SK-N-SH (cell line): Measurements from ENCODE around the gene ICA1. TPM values are rescaled to one million over a fixed set of nuclear protein-coding genes. Genes with fewer than 3 reads are reported as not detected.

Source experiments
- CTCF ChIA-PET: fragments of 300-600, 350-600 bp; formaldehyde crosslinking; extraction: SDS; loops from one replicate; lab custom pipeline; 2021; lab: Yijun Ruan, JAX
- POLR2A ChIA-PET: fragments of 350-600 bp; sonication (Branson Sonifier 250); formaldehyde crosslinking; extraction: SDS; loops from one replicate; lab custom pipeline; 2020; ENCODE audit warnings: antibody characterized with exemption, inconsistent platforms; lab: Yijun Ruan, JAX
- DNase-seq: peaks from one replicate; pipeline ENCODE4 v3.0.0; 2012
- H2AFZ ChIP-seq: fragments of 200-600 bp; sonication (generic); 2 replicates; pipeline ENCODE4 v1.8.1; 2016; ENCODE audit warnings: antibody characterized with exemption, mild to moderate bottlenecking, low read depth
- H3F3A ChIP-seq: fragments of 200-600 bp; sonication (generic); replicated peaks from 2 replicates; pipeline ENCODE3; 2016; ENCODE audit warnings: antibody characterized with exemption, mild to moderate bottlenecking; ENCODE audit not compliant: insufficient read depth
- H3K27ac ChIP-seq, 2 experiments: fragments of 200-500 bp in 1 of 2; fragments of 200-600 bp in 1 of 2; sonication (Bioruptor generic) in 1 of 2; sonication (generic), shearing (Covaris generic) in 1 of 2; 2 replicates each; pipeline versions ENCODE4 v1.5.1 to v1.6.1; 2014 to 2016; ENCODE audit warnings: low read depth in 2 of 2, inconsistent platforms in 1 of 2, low read length in 1 of 2, mild to moderate bottlenecking in 1 of 2, mixed read lengths in 1 of 2
- H3K27me3 ChIP-seq: fragments of 200-600 bp; sonication (generic), shearing (Covaris generic); 2 replicates; pipeline ENCODE4 v1.6.1; 2016; ENCODE audit warnings: mixed run types; ENCODE audit not compliant: insufficient read depth
- H3K36me3 ChIP-seq, 2 experiments: fragments of 200-500 bp in 1 of 2; fragments of 200-600 bp in 1 of 2; sonication (Bioruptor generic) in 1 of 2; sonication (generic) in 1 of 2; replicated peaks in 1 of 2; 2 replicates each; pipeline versions ENCODE3 to v1.5.1; 2014 to 2016; ENCODE audit warnings: low read length in 1 of 2, mild to moderate bottlenecking in 1 of 2; ENCODE audit not compliant: insufficient read depth in 2 of 2, control insufficient read depth in 1 of 2
- H3K4me1 ChIP-seq, 2 experiments: fragments of 200-500 bp in 1 of 2; fragments of 200-600 bp in 1 of 2; sonication (Bioruptor generic) in 1 of 2; sonication (generic), shearing (Covaris generic) in 1 of 2; 2 replicates each; pipeline versions ENCODE4 v1.5.1 to v1.6.1; 2014 to 2016; ENCODE audit warnings: low read depth in 1 of 2, low read length in 1 of 2, mixed run types in 1 of 2; ENCODE audit not compliant: insufficient read depth in 2 of 2, control insufficient read depth in 1 of 2
- H3K4me2 ChIP-seq: fragments of 200-600 bp; sonication (generic), shearing (Covaris generic); 2 replicates; pipeline ENCODE4 v1.6.1; 2017; ENCODE audit warnings: mixed run types
- H3K4me3 ChIP-seq, 2 experiments: fragments of 200-500 bp in 1 of 2; fragments of 200-600 bp in 1 of 2; sonication (Bioruptor generic) in 1 of 2; sonication (generic), shearing (Covaris generic) in 1 of 2; 2 replicates each; pipeline versions ENCODE4 v1.5.1 to v1.8.1; 2014 to 2016; ENCODE audit warnings: low read depth in 2 of 2, inconsistent platforms in 1 of 2, low read length in 1 of 2, mild to moderate bottlenecking in 1 of 2, mixed read lengths in 1 of 2, moderate library complexity in 1 of 2
- H3K79me2 ChIP-seq: fragments of 200-600 bp; sonication (generic); 2 replicates; pipeline ENCODE4 v1.8.1; 2017; ENCODE audit warnings: mild to moderate bottlenecking; ENCODE audit not compliant: insufficient read depth
- H3K9ac ChIP-seq: fragments of 200-600 bp; sonication (generic); 2 replicates; pipeline ENCODE4 v1.6.1; 2017; ENCODE audit warnings: mixed run types
- H3K9me2 ChIP-seq: fragments of 200-600 bp; sonication (generic); 2 replicates; pipeline ENCODE4 v1.6.1; 2017; ENCODE audit warnings: mixed run types
- H3K9me3 ChIP-seq: fragments of 200-600 bp; sonication (generic); 2 replicates; pipeline ENCODE4 v1.6.1; 2017; ENCODE audit warnings: mixed run types, mild to moderate bottlenecking, moderate library complexity
- H4K20me1 ChIP-seq: fragments of 200-600 bp; sonication (generic); 2 replicates; pipeline ENCODE4 v1.6.1; 2017; ENCODE audit warnings: mild to moderate bottlenecking, mixed run types; ENCODE audit not compliant: insufficient read depth
- CHD2 ChIP-seq: fragments of 150-350 bp; IDR thresholded peaks from 2 replicates; pipeline ENCODE4 v1.6.1; 2018; ENCODE audit warnings: low read length; ENCODE audit not compliant: partially characterized antibody
- CTCF ChIP-seq: fragments of 200-600 bp; sonication (generic); IDR thresholded peaks from 2 replicates; pipeline ENCODE4 v1.6.1; 2017; ENCODE audit warnings: antibody characterized with exemption, mild to moderate bottlenecking, moderate library complexity
- EP300 ChIP-seq, 2 experiments: IDR thresholded peaks; 2 replicates each; pipeline versions ENCODE4 v1.4.0 to v1.6.1; 2012; ENCODE audit warnings: borderline replicate concordance in 1 of 2, low read depth in 1 of 2, low read length in 1 of 2
- GABPA ChIP-seq: IDR thresholded peaks from 2 replicates; pipeline ENCODE4 v1.4.0; 2012; ENCODE audit warnings: low read depth, mild to moderate bottlenecking
- NFIC ChIP-seq: IDR thresholded peaks from 2 replicates; pipeline ENCODE4 v1.4.0; 2012; ENCODE audit warnings: borderline replicate concordance
- RAD21 ChIP-seq: IDR thresholded peaks from 2 replicates; pipeline ENCODE4 v1.6.1; 2012; ENCODE audit warnings: mild to moderate bottlenecking, low read length
- RFX5 ChIP-seq: IDR thresholded peaks from 2 replicates; pipeline ENCODE4 v1.6.1; 2012; ENCODE audit warnings: mild to moderate bottlenecking, improper control_type of control experiment, low read length
- RXRA ChIP-seq: IDR thresholded peaks from 2 replicates; pipeline ENCODE4 v1.4.0; 2012; ENCODE audit warnings: low read depth, mild to moderate bottlenecking, borderline replicate concordance
- SIN3A ChIP-seq: IDR thresholded peaks from 2 replicates; pipeline ENCODE4 v1.6.1; 2012; ENCODE audit warnings: low read depth, mild to moderate bottlenecking, low read length, moderate library complexity, borderline replicate concordance
- SMC3 ChIP-seq: IDR thresholded peaks from 2 replicates; pipeline ENCODE4 v1.6.1; 2012; ENCODE audit warnings: low read depth, low read length, improper control_type of control experiment
- TEAD4 ChIP-seq: IDR thresholded peaks from 2 replicates; pipeline ENCODE4 v1.4.0; 2012; ENCODE audit warnings: mild to moderate bottlenecking, borderline replicate concordance; ENCODE audit not compliant: insufficient read depth
- WGBS: methylation state at CpG from one replicate; pipeline ENCODE4 v1.1.6; 2017; ENCODE audit warnings: low lambda C conversion rate; 5-methylcytosine and 5-hydroxymethylcytosine counted together
- polyA plus RNA-seq, 3 experiments: library from polyadenylated mRNA; depleted of rRNA; stranded (reverse); fragments of >200 nt; gene quantifications; 2 replicates each; pipeline ENCODE4 v1.2.3, GENCODE V29; 2012

The ICA1 gene
- polyA plus RNA-seq, 1 of the 3 experiments (the other 2 are of a cell fraction) = 2.4 TPM

GRCh38 chr7:8192897-8193296 is 69.1 kb downstream of the ICA1 start (continued):
- no peak for TF ChIP-seq CHD2

- H3K36me3 ChIP-seq = peaks cover 0 to 7% of the 10 kb centered on the region in 2 experiments
- DNase-seq = peak; percentile 60
- no peak overlapping the region for H2AFZ ChIP-seq
These were observed 71.7 kb downstream of the ICA1 start for GRCh38 chr7:8190119-8190895.

GRCh38 chr7:8189625-8190024 is 72.3 kb downstream of the ICA1 start:
- Histone ChIP-seq H3K9me2 (no peaks in the 10 kb centered on the region), H3K79me2 (no peaks in the 10 kb centered on the region), H3K9ac (no peak overlapping the region), H4K20me1 (no peaks in the 10 kb centered on the region), H3K4me1 (peaks cover 0 to 31% of the 10 kb centered on the region in 2 experiments; a peak in 2 of 4 replicates), H3K27ac (peak overlapping the region in 1 of 2 experiments; percentile 22; a peak in 1 of 4 replicates), H3K27me3 (no peaks in the 10 kb centered on the region), H2AFZ (no peak overlapping the region), H3K4me3 (no peak overlapping the region), H3K9me3 (no peaks in the 10 kb centered on the region), H3F3A (no peaks in the 10 kb centered on the region), H3K36me3 (peaks cover 0 to 7% of the 10 kb centered on the region in 2 experiments), H3K4me2 (no peak overlapping the region)
- POLR2A ChIA-PET = no interaction called here
- no peak for TF ChIP-seq GABPA
- CTCF ChIA-PET = interaction anchor here (0.6 to 4.0 kb wide), 20 partner anchors 9 to 605 kb away, joined by 3 to 15 read pairs (median 4); no protein-coding TSS in a partner anchor
- DNase-seq = no peak
- WGBS = 67% methylated on average over 7 of the region's 7 CpGs

More at GRCh38 chr7:8190119-8190895, 71.7 kb downstream of the ICA1 start:
- Histone ChIP-seq H3K79me2 (no peaks in the 10 kb centered on the region), H3K9me2 (no peaks in the 10 kb centered on the region), H3K4me1 (peaks cover 0 to 31% of the 10 kb centered on the region in 2 experiments; a peak in 2 of 4 replicates), H3K4me3 (no peak overlapping the region), H3K9ac (no peak overlapping the region), H3K4me2 (no peak overlapping the region), H4K20me1 (no peaks in the 10 kb centered on the region), H3F3A (no peaks in the 10 kb centered on the region), H3K27me3 (no peaks in the 10 kb centered on the region), H3K27ac (peak overlapping the region in 1 of 2 experiments; percentile 60; a peak in 2 of 4 replicates), H3K9me3 (no peaks in the 10 kb centered on the region)
- ChIA-PET POLR2A (no interaction called here), CTCF (interaction anchor here (0.6 to 4.0 kb wide), 25 partner anchors 8 to 606 kb away, joined by 3 to 15 read pairs (median 4); no protein-coding TSS in a partner anchor)
- TF ChIP-seq NFIC (no peak), RFX5 (0 out of 2 replicates have a peak, but pooled peaks have one; percentile 12), CTCF (peak; percentile 89), RXRA (no peak), RAD21 (peak; percentile 82), CHD2 (peak; percentile 8), SIN3A (no peak), TEAD4 (no peak), SMC3 (peak; percentile 60), EP300 (IDR thresholded peaks at IDR 0.05; ENCODE audit: borderline replicate concordance in 1 of 2, low read depth in 1 of 2, low read length in 1 of 2) (0 out of 4 replicates have a peak, but pooled peaks of 1 of the 2 experiments have one; percentile 10)
- WGBS = 45% methylated on average over 4 of the region's 4 CpGs
